Neuron (in vitro differentiated cells): ENCODE data around the gene SHB.

ENCODE experiments used
- H2AFZ ChIP-seq: one replicate; pipeline ENCODE4 v1.6.1; 2013; ENCODE audit warnings: low read depth, mild to moderate bottlenecking, inconsistent platforms, low read length, moderate library complexity
- H3K27me3 ChIP-seq: one replicate; pipeline ENCODE4 v1.6.1; 2013; ENCODE audit warnings: low read length; ENCODE audit not compliant: insufficient read depth
- H3K36me3 ChIP-seq: one replicate; pipeline ENCODE4 v1.6.1; 2013; ENCODE audit warnings: low read length; ENCODE audit not compliant: insufficient read depth
- H3K4me1 ChIP-seq: one replicate; pipeline ENCODE4 v1.6.1; 2013; ENCODE audit warnings: low read length; ENCODE audit not compliant: insufficient read depth
- H3K4me3 ChIP-seq: 2 replicates; pipeline ENCODE4 v1.5.1; 2013; ENCODE audit warnings: mild to moderate bottlenecking, low read length, moderate library complexity
- H3K9me3 ChIP-seq: one replicate; pipeline ENCODE4 v1.6.1; 2013; ENCODE audit warnings: low read length

SHB gene

DNA sequence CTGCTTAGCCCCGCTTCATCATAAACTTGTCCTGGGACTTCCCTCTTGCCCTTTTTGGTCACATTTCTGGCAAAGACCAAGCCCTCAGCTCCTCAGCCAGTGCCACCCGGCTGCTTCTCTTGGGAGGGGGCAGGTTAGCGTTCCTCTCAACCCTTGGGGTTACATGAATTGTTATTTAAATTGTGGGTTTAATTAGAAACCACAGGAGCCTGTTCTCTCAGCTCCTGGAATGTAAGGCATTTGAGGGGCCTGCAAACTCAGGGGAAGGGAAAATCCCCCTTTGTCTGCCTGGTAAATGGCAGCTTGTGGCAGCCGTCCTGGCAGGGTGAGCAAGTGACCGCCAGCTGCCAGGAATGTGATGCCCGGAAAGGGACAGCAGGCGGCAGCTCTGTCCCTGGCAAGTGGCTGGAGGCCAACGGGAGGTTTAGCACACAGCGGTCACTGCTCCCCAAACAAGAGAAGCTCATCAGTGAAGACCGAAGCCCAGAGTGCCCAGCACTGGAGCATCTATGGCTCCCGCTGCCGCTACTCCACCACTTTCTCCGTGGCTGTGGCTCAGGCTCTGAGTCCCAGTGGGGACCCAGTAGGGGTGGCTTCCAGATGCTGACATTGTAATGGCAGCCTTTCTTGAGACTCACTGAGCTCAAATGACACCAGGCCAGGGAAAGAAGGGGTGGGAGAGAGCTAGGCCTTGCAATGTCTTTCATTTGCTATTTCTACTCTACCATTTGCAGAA is 51.7 kb downstream of the SHB start:
- H3K36me3 ChIP-seq = no peaks in the 10 kb centered on the region
- H3K4me3 ChIP-seq = no peak overlapping the region
- peaks cover 55% of the 10 kb centered on the region for H3K4me1 ChIP-seq
- H3K27me3 ChIP-seq = no peaks in the 10 kb centered on the region
- no peaks in the 10 kb centered on the region for H3K9me3 ChIP-seq
- H2AFZ ChIP-seq = no peak overlapping the region

DNA sequence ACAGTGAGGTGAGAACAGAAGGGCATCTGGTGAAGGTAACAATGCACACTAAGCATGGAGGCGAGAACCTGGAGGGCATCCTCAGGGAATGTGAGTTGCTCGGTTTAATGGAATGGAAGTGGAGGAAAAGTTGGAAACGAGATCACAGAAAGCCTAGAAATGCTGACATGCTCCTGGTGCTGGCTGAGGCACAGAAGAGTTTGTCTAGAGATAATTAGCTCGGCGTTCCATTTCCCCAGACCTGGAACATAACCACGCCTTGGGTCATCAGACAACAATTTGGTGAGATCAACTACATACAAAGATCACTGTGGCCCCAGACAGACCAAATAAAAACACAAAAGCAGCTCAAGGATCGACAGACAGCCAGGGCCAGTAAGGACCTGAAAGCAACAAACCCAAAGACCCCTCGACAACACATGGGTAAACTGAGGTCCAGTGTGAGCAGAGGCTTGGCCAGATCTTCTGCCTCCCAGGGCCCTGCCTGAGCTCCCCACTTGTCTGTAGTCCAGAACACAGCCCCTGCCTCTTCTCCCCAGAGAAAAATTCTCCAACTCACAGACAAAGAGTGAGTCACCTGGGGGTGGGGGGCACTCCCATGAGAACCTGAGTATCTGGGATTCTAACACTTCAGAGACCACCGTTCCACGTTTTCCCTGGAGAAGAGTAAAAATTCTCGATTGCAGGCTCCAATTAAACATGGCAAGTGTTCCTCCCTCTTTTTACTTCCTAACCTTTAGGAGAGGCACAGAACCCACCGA is 52.5 kb downstream of the SHB start:
- Histone ChIP-seq H3K4me1 (peaks cover 48% of the 10 kb centered on the region), H2AFZ (no peak overlapping the region), H3K9me3 (no peaks in the 10 kb centered on the region), H3K36me3 (no peaks in the 10 kb centered on the region), H3K27me3 (no peaks in the 10 kb centered on the region), H3K4me3 (no peak overlapping the region)

DNA sequence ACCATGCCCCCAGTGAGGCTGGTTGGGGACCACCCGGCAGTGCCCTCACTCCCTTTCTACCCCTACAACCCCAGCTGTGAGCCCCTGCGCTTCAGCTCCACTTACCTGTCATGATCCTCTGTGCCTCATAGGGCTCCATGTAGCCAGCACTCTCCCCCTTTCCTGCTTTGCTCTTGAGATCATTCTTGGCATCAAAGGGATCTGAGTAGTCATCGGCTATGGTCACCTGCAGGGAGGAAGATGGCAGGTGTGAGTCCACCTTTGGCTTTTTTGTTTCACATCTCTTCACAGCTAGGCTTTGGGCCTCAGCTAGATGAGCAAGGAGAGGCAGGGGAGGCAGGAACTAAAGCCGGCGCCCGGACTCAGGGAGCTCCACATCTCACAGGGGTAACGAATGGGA is 53.1 kb downstream of the SHB start:
- Histone ChIP-seq H3K4me1 (peaks cover 48% of the 10 kb centered on the region), H3K27me3 (no peaks in the 10 kb centered on the region), H3K36me3 (no peaks in the 10 kb centered on the region), H2AFZ (no peak overlapping the region), H3K9me3 (no peaks in the 10 kb centered on the region), H3K4me3 (no peak overlapping the region)

DNA sequence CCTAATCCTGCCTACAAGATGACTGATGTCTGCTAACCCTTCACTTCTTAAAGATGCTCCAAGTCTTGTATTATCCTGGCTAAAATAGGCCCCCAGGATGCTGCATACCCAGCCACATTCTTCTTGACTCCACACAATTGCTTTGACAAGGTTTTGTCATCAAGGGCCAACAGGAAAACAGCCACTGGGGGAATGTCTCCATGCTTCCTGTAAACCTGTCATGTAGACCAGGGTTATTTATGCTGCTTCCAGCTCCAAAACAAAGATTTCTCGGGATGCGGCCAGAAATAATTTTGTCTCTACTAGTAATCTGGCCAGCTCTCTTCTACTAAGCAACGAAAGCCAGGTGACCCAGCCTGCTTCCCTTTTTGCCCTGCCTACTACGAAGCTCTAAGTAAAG is 53.8 kb downstream of the SHB start:
- H3K4me1 ChIP-seq = peaks cover 48% of the 10 kb centered on the region
- no peaks in the 10 kb centered on the region for H3K27me3 ChIP-seq
- no peak overlapping the region for H3K4me3 ChIP-seq
- no peak overlapping the region for H2AFZ ChIP-seq
- H3K9me3 ChIP-seq = no peaks in the 10 kb centered on the region
- H3K36me3 ChIP-seq = no peaks in the 10 kb centered on the region

DNA sequence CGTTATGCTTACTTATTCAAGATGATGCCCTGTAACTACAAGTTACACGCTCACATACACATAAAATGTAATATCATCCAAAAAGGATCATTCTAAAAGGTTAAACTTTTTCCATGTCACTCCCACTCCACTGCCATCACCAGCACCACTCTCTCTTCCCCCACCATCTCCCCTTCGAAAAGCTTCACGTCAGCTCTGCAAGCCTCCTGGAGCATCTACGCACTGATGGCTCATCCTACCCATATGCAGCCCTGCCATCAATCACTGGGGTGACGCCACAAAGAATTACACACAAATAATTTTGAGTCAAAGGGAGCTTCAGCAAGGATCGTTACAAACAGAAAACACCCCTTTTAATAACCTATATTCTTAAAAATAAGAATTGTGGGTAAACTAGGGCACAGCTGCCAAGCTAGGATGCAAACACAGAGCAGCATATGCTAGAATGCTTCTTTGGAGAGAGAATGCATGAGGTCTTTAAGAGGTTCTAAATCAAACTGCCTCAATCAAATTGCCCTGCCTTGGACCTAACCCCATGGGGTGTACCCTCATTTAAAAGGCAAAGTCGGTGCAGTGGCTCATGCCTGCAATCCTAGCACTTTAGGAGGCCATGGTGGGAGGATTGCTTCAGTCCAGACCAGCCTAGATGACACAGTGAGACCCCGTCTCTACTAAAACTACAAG is 56.1 kb downstream of the SHB start:
- H3K4me1 ChIP-seq = peaks cover 42% of the 10 kb centered on the region
- no peaks in the 10 kb centered on the region for H3K9me3 ChIP-seq
- H3K36me3 ChIP-seq = no peaks in the 10 kb centered on the region
- no peak overlapping the region for H2AFZ ChIP-seq
- no peak overlapping the region for H3K4me3 ChIP-seq
- H3K27me3 ChIP-seq = no peaks in the 10 kb centered on the region

- H3K4me3 ChIP-seq = no peak overlapping the region
- H3K4me1 ChIP-seq = peaks cover 37% of the 10 kb centered on the region
- H3K27me3 ChIP-seq = no peaks in the 10 kb centered on the region
- H2AFZ ChIP-seq = no peak overlapping the region
- no peaks in the 10 kb centered on the region for H3K36me3 ChIP-seq
- no peaks in the 10 kb centered on the region for H3K9me3 ChIP-seq
Observed at GRCh38 chr9:38011991-38012390, 57.0 kb downstream of the SHB start.

GRCh38 chr9:38010918-38011704 is 57.9 kb downstream of the SHB start:
- H3K36me3 ChIP-seq = no peaks in the 10 kb centered on the region
- H3K9me3 ChIP-seq = no peaks in the 10 kb centered on the region
- H3K27me3 ChIP-seq = no peaks in the 10 kb centered on the region
- peaks cover 29% of the 10 kb centered on the region for H3K4me1 ChIP-seq
- no peak overlapping the region for H2AFZ ChIP-seq
- no peak overlapping the region for H3K4me3 ChIP-seq

DNA sequence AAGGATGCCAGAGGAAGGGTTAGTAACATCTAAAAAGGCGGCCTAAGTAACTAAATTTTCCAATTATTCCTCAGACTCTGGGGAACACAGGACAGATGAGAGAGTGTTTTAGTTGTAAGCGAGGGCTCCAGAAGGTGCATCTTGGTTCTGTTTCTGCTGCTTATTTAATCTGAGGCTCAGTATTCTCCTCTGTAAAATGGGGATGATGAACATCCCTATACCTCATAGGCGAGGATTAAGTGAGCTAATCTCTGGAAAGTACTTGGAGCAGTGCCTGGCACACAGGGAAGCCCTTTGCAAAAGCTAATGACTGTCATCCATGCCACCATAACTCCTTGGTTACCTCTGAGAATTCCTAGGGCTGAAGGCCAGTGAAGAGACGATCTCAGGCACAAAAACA is 59.0 kb downstream of the SHB start:
- peaks cover 25% of the 10 kb centered on the region for H3K4me1 ChIP-seq
- H3K27me3 ChIP-seq = no peaks in the 10 kb centered on the region
- H2AFZ ChIP-seq = no peak overlapping the region
- H3K9me3 ChIP-seq = no peaks in the 10 kb centered on the region
- no peaks in the 10 kb centered on the region for H3K36me3 ChIP-seq
- H3K4me3 ChIP-seq = no peak overlapping the region

- no peaks in the 10 kb centered on the region for H3K27me3 ChIP-seq
- H3K4me3 ChIP-seq = no peak overlapping the region
- no peaks in the 10 kb centered on the region for H3K9me3 ChIP-seq
- no peak overlapping the region for H2AFZ ChIP-seq
- peaks cover 22% of the 10 kb centered on the region for H3K4me1 ChIP-seq
- H3K36me3 ChIP-seq = no peaks in the 10 kb centered on the region
Observed at GRCh38 chr9:38009035-38009501, 60.0 kb downstream of the SHB start.

DNA sequence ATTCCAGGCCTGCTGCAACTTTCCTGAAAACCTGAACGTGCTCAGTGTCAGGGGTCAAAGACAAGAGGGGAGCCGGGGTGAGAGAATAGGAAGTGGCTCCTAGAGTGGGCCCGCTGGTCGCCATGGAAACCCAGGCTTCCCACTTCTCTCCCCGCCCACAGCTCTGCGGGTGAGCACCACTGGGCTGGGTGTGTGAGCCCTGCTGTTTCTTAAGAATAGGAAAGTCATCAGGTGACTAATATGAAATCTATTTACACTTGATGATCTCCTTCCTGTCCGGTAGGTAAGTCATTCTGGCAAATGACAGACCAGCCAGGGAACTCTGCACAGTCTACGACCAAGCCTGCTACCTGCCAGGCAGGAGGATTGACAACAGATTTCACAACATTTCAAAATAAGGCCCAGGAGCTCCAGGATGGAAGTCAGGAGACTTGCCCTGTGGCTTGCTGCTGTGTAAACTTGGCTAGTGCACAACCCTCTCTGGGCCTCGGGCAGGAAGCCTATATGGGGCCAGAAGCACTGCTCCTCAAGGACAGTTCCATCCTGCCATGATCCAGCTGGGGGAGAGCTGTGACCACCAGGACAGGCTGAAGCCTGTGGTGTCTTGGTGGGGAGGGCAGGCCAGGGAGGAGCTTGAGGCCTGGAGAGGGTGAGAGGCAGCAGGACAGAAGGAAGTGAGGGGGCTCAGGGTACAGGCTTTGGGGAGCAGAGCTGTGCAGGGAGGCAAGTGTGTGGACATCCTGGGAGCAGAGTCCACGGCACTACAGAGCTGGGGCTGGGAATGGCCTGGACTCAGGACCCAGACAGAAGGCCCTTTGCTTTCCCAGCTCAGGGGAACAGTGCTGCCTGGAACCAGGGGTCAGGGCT is 60.6 kb downstream of the SHB start:
- H3K4me1 ChIP-seq = peaks cover 22% of the 10 kb centered on the region
- no peaks in the 10 kb centered on the region for H3K9me3 ChIP-seq
- no peak overlapping the region for H3K4me3 ChIP-seq
- no peak overlapping the region for H2AFZ ChIP-seq
- H3K27me3 ChIP-seq = no peaks in the 10 kb centered on the region
- H3K36me3 ChIP-seq = no peaks in the 10 kb centered on the region

GRCh38 chr9:38007016-38007415 is 62.0 kb downstream of the SHB start:
- H3K9me3 ChIP-seq = no peaks in the 10 kb centered on the region
- H2AFZ ChIP-seq = no peak overlapping the region
- H3K36me3 ChIP-seq = no peaks in the 10 kb centered on the region
- no peaks in the 10 kb centered on the region for H3K27me3 ChIP-seq
- H3K4me3 ChIP-seq = no peak overlapping the region
- peaks cover 22% of the 10 kb centered on the region for H3K4me1 ChIP-seq

DNA sequence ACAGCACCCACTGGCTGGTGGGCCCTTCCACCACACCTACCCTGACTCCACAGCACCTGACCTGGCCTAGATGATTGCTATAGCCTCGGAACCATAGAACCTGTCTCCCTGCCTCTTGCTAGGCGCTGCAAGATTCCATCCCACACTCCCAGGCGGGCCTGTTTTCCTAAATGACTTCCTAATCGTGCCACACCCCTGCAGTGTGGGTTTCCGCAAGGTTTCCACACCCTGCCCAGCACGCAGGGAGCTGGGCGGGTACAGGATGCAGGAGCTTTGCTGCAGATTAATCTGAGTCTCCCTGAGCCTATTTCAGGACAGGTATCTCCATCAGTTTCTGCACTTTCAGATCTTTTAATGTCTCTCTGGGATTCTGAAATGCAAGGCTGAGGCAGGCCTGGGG is 62.9 kb downstream of the SHB start:
- Histone ChIP-seq H3K4me1 (peaks cover 22% of the 10 kb centered on the region), H2AFZ (no peak overlapping the region), H3K9me3 (no peaks in the 10 kb centered on the region), H3K36me3 (no peaks in the 10 kb centered on the region), H3K4me3 (no peak overlapping the region), H3K27me3 (no peaks in the 10 kb centered on the region)
